NCI-H82 (cell line): ENCODE data around the gene RNF41.
"Not testable (repeated sequence)": the region's sequence is repeated elsewhere in the genome, so short reads cannot be mapped to it uniquely, and the experiment has no call there.

Experiments
- DNase-seq: peaks from one replicate; lab custom pipeline; 2025; lab: John Stamatoyannopoulos, UW

The RNF41 gene

GRCh38 chr12:56221757-56222530 is at the start of gene RNF41:
Gene RNF41, minus strand, starts transcription at chr12:56221922. Its CDS starts 7,875 bp downstream, at chr12:56214047.
- peak; percentile 99 for DNase-seq

- peak; percentile 62 for DNase-seq
Observed at GRCh38 chr12:56271031-56271430, 49.3 kb upstream of the RNF41 start.

- peak; percentile 55 for DNase-seq
Observed at GRCh38 chr12:56267443-56268071, 45.8 kb upstream of the RNF41 start.

GRCh38 chr12:56266693-56267442 is 45.1 kb upstream of the RNF41 start, which contains the start of gene COQ10A:
Gene COQ10A, plus strand, starts transcription at chr12:56266942. Its CDS starts 177 bp downstream, at chr12:56267119.
- DNase-seq = peak; percentile 96

GRCh38 chr12:56266068-56266692 is 44.5 kb upstream of the RNF41 start:
- not testable (repeated sequence) for DNase-seq

GRCh38 chr12:56262955-56263354 is 41.2 kb upstream of the RNF41 start:
- DNase-seq = not testable (repeated sequence)

- DNase-seq = peak; percentile 31
Observed at GRCh38 chr12:56261503-56262232, 39.9 kb upstream of the RNF41 start.

GRCh38 chr12:56260921-56261320 is 39.2 kb upstream of the RNF41 start:
- no peak for DNase-seq

- DNase-seq = no peak
Observed at GRCh38 chr12:56260380-56260779, 38.7 kb upstream of the RNF41 start.

- DNase-seq = no peak
Observed at GRCh38 chr12:56258820-56259183, 37.1 kb upstream of the RNF41 start.

GRCh38 chr12:56258068-56258819 is 36.5 kb upstream of the RNF41 start, which contains the start of gene ANKRD52:
Gene ANKRD52, minus strand, starts transcription at chr12:56258384. Its CDS starts 115 bp downstream, at chr12:56258269.
- peak; percentile 85 for DNase-seq

- peak; percentile 74 for DNase-seq
Observed at GRCh38 chr12:56257491-56258067, 35.9 kb upstream of the RNF41 start.

- DNase-seq = no peak
Observed at GRCh38 chr12:56257071-56257470, 35.3 kb upstream of the RNF41 start.

- no peak for DNase-seq
Observed at GRCh38 chr12:56256326-56256960, 34.7 kb upstream of the RNF41 start.

- no peak for DNase-seq
Observed at GRCh38 chr12:56255671-56256070, 33.9 kb upstream of the RNF41 start.

- DNase-seq = no peak
Observed at GRCh38 chr12:56253091-56253490, 31.4 kb upstream of the RNF41 start.

GRCh38 chr12:56252649-56253048 is 30.9 kb upstream of the RNF41 start:
- no peak for DNase-seq

- no peak for DNase-seq
Observed at GRCh38 chr12:56248711-56249110, 27.0 kb upstream of the RNF41 start.

- no peak for DNase-seq
Observed at GRCh38 chr12:56247923-56248322, 26.2 kb upstream of the RNF41 start.

- DNase-seq = no peak
Observed at GRCh38 chr12:56244494-56244893, 22.8 kb upstream of the RNF41 start.
